AG09309 (cell line): ENCODE data around the gene MBL2.
A peak's percentile ranks its signal among the peaks of the same experiment; 100 is the strongest.

Experiments
- DNase-seq: peaks from one replicate; pipeline ENCODE4 v3.0.0-alpha.2; 2010; ENCODE audit warnings: low read depth
- H3K4me3 ChIP-seq: 2 replicates; pipeline ENCODE4 v1.5.1; 2011; ENCODE audit warnings: mild to moderate bottlenecking, low read depth, low read length, moderate library complexity; ENCODE audit not compliant: control insufficient read depth
- TF ChIP-seq, protein P1 (sequence below): IDR thresholded peaks from 2 replicates; pipeline ENCODE4 v1.5.1; 2011; ENCODE audit warnings: mild to moderate bottlenecking, low read depth, low read length, inconsistent platforms; ENCODE audit not compliant: insufficient read depth, control insufficient read depth; ENCODE audit errors: missing control alignments

The MBL2 gene

DNA sequence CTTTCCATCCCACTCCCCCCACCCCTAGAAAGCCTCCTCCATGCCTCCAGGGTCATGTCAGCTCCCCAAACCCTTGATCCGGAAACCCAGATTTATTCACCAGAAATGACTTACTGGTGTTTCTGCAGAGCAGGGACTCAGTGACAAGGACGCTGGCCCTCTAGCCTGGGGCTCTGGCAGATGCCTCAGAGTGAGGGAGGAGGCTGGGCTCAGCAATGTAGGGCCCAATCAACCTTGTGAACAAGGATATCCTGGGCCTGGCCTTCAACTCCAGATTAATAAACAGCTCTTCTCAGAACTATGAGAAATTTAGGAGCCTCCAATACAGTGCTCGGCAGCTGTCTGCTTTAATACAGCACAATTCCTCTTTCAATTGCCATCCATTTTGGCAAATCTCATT lies at the start of gene MBL2:
Gene MBL2, minus strand, starts transcription at position 162 of the 400 bp plus-strand sequence. CDS start 1,149 bp downstream, outside the sequence.
- no peak for DNase-seq
- TF ChIP-seq, protein P1, sequence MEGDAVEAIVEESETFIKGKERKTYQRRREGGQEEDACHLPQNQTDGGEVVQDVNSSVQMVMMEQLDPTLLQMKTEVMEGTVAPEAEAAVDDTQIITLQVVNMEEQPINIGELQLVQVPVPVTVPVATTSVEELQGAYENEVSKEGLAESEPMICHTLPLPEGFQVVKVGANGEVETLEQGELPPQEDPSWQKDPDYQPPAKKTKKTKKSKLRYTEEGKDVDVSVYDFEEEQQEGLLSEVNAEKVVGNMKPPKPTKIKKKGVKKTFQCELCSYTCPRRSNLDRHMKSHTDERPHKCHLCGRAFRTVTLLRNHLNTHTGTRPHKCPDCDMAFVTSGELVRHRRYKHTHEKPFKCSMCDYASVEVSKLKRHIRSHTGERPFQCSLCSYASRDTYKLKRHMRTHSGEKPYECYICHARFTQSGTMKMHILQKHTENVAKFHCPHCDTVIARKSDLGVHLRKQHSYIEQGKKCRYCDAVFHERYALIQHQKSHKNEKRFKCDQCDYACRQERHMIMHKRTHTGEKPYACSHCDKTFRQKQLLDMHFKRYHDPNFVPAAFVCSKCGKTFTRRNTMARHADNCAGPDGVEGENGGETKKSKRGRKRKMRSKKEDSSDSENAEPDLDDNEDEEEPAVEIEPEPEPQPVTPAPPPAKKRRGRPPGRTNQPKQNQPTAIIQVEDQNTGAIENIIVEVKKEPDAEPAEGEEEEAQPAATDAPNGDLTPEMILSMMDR, result no peak
- no peak within 1 kb of the TSS for H3K4me3 ChIP-seq

DNA sequence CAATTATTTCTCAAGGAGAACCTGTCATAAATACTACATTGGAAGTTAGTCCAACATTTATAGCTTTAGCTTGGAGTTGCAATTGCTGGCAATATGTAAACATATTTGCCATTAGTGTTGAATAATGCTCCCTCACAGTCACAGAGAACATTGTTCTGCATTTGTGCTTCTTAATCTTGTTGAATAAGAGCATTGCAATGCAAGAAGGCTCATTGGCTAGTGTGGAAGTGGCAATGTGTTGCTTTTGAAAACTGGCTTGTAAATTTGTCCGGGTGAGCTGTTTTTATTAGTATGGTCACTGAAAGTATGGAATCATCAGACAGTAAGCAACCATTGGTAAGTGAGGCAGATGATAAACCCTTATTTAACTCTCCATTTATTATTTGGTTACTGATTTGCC lies 47.7 kb upstream of the MBL2 start:
- TF ChIP-seq, protein P1, result no peak
- no peak for DNase-seq
- H3K4me3 ChIP-seq, result no peak overlapping the region

DNA sequence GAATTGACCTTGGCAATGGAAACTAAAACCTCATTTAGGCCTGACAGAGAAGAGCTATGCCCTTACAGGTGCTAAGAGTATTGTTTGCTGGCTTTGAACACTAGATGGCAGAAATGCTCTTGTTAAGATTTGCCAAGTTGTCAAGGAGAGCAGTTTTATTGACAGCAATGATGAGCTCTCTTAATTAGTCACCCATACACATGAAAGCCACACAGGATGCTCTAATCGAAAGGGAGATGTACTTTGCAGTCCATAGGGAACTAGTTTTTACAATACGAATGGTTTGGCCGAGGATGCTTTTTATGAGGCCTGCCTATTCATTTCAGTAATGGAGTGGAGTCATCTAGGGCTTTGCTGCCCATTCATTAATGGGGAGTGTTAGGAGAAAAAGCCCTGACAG lies 45.4 kb upstream of the MBL2 start:
- peak; percentile 23 for DNase-seq
- H3K4me3 ChIP-seq, result no peak overlapping the region
- TF ChIP-seq, protein P1, result peak; percentile 66

DNA sequence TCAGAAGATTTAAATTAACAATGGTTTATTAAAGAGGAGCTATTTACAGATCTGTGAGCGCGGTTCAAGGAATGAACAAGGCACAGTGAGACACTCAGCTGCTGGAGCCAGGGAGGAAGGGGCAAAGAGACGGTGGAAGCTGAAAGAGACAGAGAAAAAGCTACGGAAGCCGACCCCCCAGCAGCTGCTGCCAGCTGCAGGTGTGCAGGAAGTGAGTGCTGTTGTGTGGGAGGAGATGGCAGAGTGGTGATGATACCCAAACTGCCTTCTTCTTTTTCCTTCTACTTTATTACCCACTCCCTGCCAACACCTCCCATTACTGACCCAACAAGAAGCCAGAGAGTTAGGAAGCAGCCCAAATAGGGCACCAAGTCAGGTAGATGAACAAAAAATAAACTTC lies 41.9 kb upstream of the MBL2 start:
- no peak for DNase-seq
- TF ChIP-seq, protein P1, result no peak
- no peak overlapping the region for H3K4me3 ChIP-seq

DNA sequence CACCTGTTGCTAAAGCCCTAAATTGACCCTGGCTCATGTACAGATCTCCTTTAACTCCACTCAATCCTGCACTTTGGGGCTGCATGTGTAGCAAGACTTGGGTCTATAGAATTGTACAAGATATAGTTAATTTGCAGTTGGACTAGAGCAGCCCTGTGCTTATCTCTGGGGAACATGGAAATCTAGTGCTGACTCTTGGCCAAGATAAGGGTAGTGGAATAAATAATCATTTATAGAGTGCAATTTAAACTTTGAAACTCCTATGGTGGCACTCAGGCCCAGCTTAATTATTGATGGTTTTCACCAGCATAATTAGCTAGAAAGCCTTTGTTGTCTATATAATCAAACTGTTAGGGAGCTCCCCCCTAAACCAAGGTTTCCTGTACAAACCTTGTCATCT lies 39.2 kb upstream of the MBL2 start:
- DNase-seq, result no peak
- no peak overlapping the region for H3K4me3 ChIP-seq
- TF ChIP-seq, protein P1, result no peak

DNA sequence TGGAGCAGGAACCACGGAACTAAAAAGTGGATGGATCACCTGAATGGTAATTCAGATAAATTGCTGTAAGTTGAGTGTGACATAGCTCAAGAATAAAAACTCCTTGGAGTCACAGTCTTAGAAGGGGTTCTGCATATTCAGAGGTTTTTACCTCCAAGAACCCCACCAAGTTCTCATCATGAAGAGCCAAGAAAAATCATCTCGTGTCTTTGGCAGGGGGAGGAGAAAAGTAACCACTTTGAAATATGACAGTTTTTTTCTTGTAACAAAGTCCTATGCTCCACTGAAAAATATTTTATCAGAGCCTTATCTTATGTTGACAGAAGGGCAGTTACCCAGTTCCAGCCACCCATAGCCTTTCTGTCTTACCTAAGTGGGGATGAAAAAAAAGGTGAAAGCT lies 38.2 kb upstream of the MBL2 start:
- no peak overlapping the region for H3K4me3 ChIP-seq
- TF ChIP-seq, protein P1, result no peak
- DNase-seq, result no peak

DNA sequence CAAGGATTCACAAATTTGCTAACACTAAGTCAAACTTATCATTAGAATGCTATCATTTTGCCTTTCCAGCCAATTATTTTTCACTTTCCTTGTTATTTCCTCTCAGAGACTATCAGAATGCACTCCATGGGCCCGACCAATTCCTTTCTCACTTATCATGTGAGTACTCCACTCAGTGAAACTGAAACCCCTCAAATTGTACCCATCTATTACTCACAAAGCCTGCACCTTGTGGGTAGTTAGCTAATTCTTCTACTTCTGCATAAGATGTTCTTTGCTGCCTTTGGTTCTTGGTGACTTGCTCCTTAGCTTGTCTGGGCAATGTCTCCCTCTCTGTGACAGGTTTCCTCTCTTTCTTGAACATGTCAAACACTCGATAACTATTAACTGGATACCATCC lies 35.2 kb upstream of the MBL2 start:
- no peak for DNase-seq
- H3K4me3 ChIP-seq, result no peak overlapping the region
- TF ChIP-seq, protein P1, result no peak
